GM13976 (cell line): ENCODE data around the gene SLC10A2.

Experiments
- DNase-seq: peaks from one replicate; pipeline ENCODE4 v3.0.0; 2012; ENCODE audit warnings: low spot score
- in situ Hi-C: fragments of 300-500 bp; cut with MboI; formaldehyde crosslinking; loops from one replicate; pipeline ENCODE4 v1.12.0; 2022; ENCODE audit warnings: low sequenced_read_pairs, mixed read lengths, inconsistent platforms; ENCODE audit not compliant: unreplicated experiment
- TF ChIP-seq, protein P1 (sequence below): IDR thresholded peaks from 2 replicates; pipeline ENCODE4 v1.5.1; 2012; ENCODE audit warnings: borderline replicate concordance, mild to moderate bottlenecking; ENCODE audit not compliant: insufficient read depth; ENCODE audit errors: extremely low read depth, missing control alignments, control extremely low read depth

Gene SLC10A2

GRCh38 chr13:103000157-103000556 lies 66.1 kb downstream of the SLC10A2 start:
- no peak for DNase-seq
- in situ Hi-C loops, result no loop called here
- TF ChIP-seq, protein P1, sequence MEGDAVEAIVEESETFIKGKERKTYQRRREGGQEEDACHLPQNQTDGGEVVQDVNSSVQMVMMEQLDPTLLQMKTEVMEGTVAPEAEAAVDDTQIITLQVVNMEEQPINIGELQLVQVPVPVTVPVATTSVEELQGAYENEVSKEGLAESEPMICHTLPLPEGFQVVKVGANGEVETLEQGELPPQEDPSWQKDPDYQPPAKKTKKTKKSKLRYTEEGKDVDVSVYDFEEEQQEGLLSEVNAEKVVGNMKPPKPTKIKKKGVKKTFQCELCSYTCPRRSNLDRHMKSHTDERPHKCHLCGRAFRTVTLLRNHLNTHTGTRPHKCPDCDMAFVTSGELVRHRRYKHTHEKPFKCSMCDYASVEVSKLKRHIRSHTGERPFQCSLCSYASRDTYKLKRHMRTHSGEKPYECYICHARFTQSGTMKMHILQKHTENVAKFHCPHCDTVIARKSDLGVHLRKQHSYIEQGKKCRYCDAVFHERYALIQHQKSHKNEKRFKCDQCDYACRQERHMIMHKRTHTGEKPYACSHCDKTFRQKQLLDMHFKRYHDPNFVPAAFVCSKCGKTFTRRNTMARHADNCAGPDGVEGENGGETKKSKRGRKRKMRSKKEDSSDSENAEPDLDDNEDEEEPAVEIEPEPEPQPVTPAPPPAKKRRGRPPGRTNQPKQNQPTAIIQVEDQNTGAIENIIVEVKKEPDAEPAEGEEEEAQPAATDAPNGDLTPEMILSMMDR, result no peak

GRCh38 chr13:102999499-102999898 lies 66.7 kb downstream of the SLC10A2 start:
- TF ChIP-seq, protein P1, result no peak
- DNase-seq, result no peak
- in situ Hi-C loops, result no loop called here
